ENCODE measurements around the gene CARTPT. TPM values are rescaled to one million over a fixed set of nuclear protein-coding genes. Genes with fewer than 3 reads are reported as not detected.

CARTPT gene
- total and polyA plus RNA-seq, 9 of the 15 experiments (the other 6 are each of a cell fraction or from before 2014, with no cell fraction given), result not detected

GRCh38 chr5:71751422-71751821, 32.3 kb downstream of the CARTPT start (continued):
- TF ChIP-seq ZNF253 (CRISPR knock-in tag; conservative IDR thresholded peaks at IDR 0.05) (no peak), CREM (IDR thresholded peaks at IDR 0.05; ENCODE audit: low read depth) (no peak), ATF2 (CRISPR knock-in tag; IDR thresholded peaks at IDR 0.05) (no peak), ETV1 (tag; conservative IDR thresholded peaks at IDR 0.05; ENCODE audit: low read depth) (no peak), PURB (CRISPR knock-in tag; IDR thresholded peaks at IDR 0.05; ENCODE audit: low read depth) (no peak), GTF2A2 (tag; IDR thresholded peaks at IDR 0.05) (no peak), MCM2 (IDR thresholded peaks at IDR 0.05; ENCODE audit: low read depth) (no peak), ARID2 (IDR thresholded peaks at IDR 0.05) (no peak), ZNF766 (CRISPR knock-in tag; conservative IDR thresholded peaks at IDR 0.05) (no peak), SMC3 (conservative IDR thresholded peaks at IDR 0.05; ENCODE audit: insufficient read depth, low read depth, low read length) (no peak)

- TF ChIP-seq CBX2 (IDR thresholded peaks at IDR 0.05; ENCODE audit: insufficient read depth, low read length, poor library complexity, severe bottlenecking) (no peak), NR2C2 (CRISPR knock-in tag; IDR thresholded peaks at IDR 0.05) (no peak), NR2C2 (tag; IDR thresholded peaks at IDR 0.05) (peak; percentile 24; the same call in 1 of the 2 replicates), ZNF24 (IDR thresholded peaks at IDR 0.05) (no peak), NR2C1 (IDR thresholded peaks at IDR 0.05) (0 out of 2 replicates have a peak, but pooled peaks have one; percentile 23), NR2C1 (tag; IDR thresholded peaks at IDR 0.05) (peak; percentile 48; the same call in 1 of the 2 replicates), ELF2 (CRISPR knock-in tag; IDR thresholded peaks at IDR 0.05) (no peak)
- 0 out of 5 replicates have a peak, but pooled peaks cover 0 to 5% of the 10 kb centered on the region in 2 experiments for H3K27me3 ChIP-seq (ENCODE audit: control insufficient read depth in 2 of 2, insufficient read depth in 2 of 2, low read length in 2 of 2)
- H3K79me2 ChIP-seq (ENCODE audit: control insufficient read depth, insufficient read depth, low read length), result no peaks in the 10 kb centered on the region
- WGBS (ENCODE audit: insufficient coverage, low coverage, missing lambda C conversion rate), result 0% methylated on average over 4 of the region's 4 CpGs
- DNase-seq (ENCODE audit: extremely low read depth in 1 of 4, low spot score in 3 of 4), result no peak
- ChIA-PET CTCF (ENCODE audit: low intra/inter-chr PET ratio) (no interaction called here), POLR2A (no interaction called here)
- no peaks in the 10 kb centered on the region for H4K20me1 ChIP-seq (replicated peaks; ENCODE audit: control insufficient read depth, insufficient read depth, low read length)
- no peak overlapping the region for H2AFZ ChIP-seq (ENCODE audit: low read depth, low read length)
- H3K9me3 ChIP-seq (replicated peaks; ENCODE audit: control insufficient read depth, insufficient read depth, low read depth, low read length), result no peaks in the 10 kb centered on the region
- no peak overlapping the region for H3K9ac ChIP-seq (ENCODE audit: insufficient read depth in 1 of 2, low read depth in 2 of 2, low read length in 2 of 2)
- BruUV-seq (replicated peaks), result no TSS peak
- in situ Hi-C loops (cut with MboI) (no loop called here), intact Hi-C loops (cut with micrococcal nuclease) (loop anchor here (10.0 kb wide), 1 partner anchor 278 kb away; no protein-coding TSS in a partner anchor)
- no peaks in the 10 kb centered on the region for H3K4me1 ChIP-seq (replicated peaks in 1 of 2; ENCODE audit: control insufficient read depth in 2 of 2, insufficient read depth in 2 of 2, low read length in 2 of 2)
- no peak overlapping the region for H3K4me3 ChIP-seq
- no peaks in the 10 kb centered on the region for H3K36me3 ChIP-seq (ENCODE audit: control insufficient read depth, insufficient read depth, low read length)
- no peak overlapping the region for H3K27ac ChIP-seq (ENCODE audit: extremely low read depth, low read depth, low read length)
- H3K4me2 ChIP-seq (ENCODE audit: insufficient read depth, low read length), result no peak overlapping the region
- ATAC-seq, result no peak
- FAIRE-seq, result no peak
- H3K9me1 ChIP-seq (ENCODE audit: control insufficient read depth, insufficient read depth, low read length), result no peaks in the 10 kb centered on the region
Measured at GRCh38 chr5:71752441-71753190, 33.5 kb downstream of the CARTPT start.

Measured in K562 (cell line).